ENCODE data around the gene TBC1D20.

DNA sequence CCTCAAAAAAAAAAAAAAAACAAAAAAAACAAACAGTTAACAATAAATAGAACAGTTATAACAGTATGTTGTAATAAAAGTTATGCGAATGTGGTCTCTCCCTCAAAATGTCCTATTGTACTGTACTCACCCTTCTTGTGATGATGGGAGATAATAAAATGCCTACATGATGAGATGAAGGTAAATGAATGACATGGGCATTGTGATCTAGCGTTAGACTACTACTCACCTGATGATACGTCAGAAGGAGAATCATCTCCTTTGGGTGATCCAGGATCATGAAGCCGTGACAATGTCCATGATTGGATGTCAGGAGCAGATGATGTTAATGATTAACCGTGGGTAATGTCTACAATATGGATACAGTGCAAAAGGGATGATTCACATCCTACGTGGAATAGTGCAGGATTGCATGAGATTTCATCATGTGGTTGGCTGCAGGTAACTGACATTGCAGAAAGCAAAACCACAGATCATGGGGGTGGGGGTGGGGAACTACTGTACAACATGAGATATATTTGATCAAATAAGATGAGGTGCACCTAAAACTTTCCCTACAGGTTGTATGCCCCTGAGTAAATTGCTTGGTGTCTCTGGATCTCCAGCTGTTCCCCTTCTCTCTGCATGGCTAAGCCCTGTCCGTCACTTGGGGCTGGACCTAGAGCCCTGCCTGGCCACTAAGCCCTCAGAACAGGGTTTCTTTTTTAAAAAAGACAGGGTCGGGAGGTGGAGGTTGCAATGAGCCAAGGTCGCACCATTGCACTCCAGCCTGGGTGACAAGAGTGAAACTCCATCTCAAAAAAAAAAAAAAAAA lies 60.4 kb downstream of the TBC1D20 start:
- TF ChIP-seq, protein P1, sequence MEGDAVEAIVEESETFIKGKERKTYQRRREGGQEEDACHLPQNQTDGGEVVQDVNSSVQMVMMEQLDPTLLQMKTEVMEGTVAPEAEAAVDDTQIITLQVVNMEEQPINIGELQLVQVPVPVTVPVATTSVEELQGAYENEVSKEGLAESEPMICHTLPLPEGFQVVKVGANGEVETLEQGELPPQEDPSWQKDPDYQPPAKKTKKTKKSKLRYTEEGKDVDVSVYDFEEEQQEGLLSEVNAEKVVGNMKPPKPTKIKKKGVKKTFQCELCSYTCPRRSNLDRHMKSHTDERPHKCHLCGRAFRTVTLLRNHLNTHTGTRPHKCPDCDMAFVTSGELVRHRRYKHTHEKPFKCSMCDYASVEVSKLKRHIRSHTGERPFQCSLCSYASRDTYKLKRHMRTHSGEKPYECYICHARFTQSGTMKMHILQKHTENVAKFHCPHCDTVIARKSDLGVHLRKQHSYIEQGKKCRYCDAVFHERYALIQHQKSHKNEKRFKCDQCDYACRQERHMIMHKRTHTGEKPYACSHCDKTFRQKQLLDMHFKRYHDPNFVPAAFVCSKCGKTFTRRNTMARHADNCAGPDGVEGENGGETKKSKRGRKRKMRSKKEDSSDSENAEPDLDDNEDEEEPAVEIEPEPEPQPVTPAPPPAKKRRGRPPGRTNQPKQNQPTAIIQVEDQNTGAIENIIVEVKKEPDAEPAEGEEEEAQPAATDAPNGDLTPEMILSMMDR (IDR thresholded peaks at IDR 0.05; ENCODE audit: low read depth, low read length): no peak
- TF ChIP-seq EZH2phosphoT487 (IDR thresholded peaks at IDR 0.05; ENCODE audit: low read depth): no peak
